Transverse colon (tissue), 4 donors: ENCODE measurements around the gene S100A11.

Source experiments
- CTCF ChIP-seq, 5 experiments: fragments of 200-600 bp in 3 of 5; fragments of 450-650 bp in 2 of 5; sonication (generic) in 3 of 5; IDR thresholded peaks; 1 replicate in 2 of 5; 2 replicates in 3 of 5; pipeline ENCODE4 v1.5.1; 2016 to 2017; ENCODE audit warnings: antibody characterized with exemption in 5 of 5, inconsistent platforms in 3 of 5, mild to moderate bottlenecking in 2 of 5, moderate library complexity in 1 of 5
- POLR2AphosphoS5 ChIP-seq, 3 donors: sonication (generic); formaldehyde crosslinking; IDR thresholded peaks; one replicate each; pipeline ENCODE4 v1.6.1; 2016; ENCODE audit warnings: antibody characterized with exemption in 3 of 3

GRCh38 chr1:151991663-151992302, 45.0 kb downstream of the S100A11 start:
- no peak for TF ChIP-seq POLR2AphosphoS5 (IDR thresholded peaks at IDR 0.05)
- no peak for TF ChIP-seq CTCF (IDR thresholded peaks at IDR 0.05)
